Stomach (tissue), 9 donors: ENCODE data around the gene NKAIN2. TPM values are rescaled to one million over a fixed set of nuclear protein-coding genes. Genes with fewer than 3 reads are reported as not detected.

Source experiments
- DNase-seq, 2 donors: peaks; one replicate each; pipeline versions ENCODE4 v3.0.0 to v3.0.0-alpha.2; 2013 to 2019
- H3K27ac ChIP-seq, 5 donors: fragments of 200-600 bp in 4 of 5; sonication (generic) in 4 of 5; one replicate each; pipeline ENCODE4 v1.5.1; 2013 to 2019; ENCODE audit warnings: mild to moderate bottlenecking in 1 of 5, moderate library complexity in 1 of 5
- H3K27me3 ChIP-seq, 3 donors: fragments of 200-600 bp; sonication (generic); one replicate each; pipeline ENCODE4 v1.5.1; 2017 to 2019; ENCODE audit warnings: mixed run types in 1 of 3
- H3K36me3 ChIP-seq, 4 donors: fragments of 200-600 bp; sonication (generic); 1 replicate in 3 of 4; 2 replicates in 1 of 4; pipeline ENCODE4 v1.5.1; 2016 to 2019
- H3K4me1 ChIP-seq, 4 donors: fragments of 200-600 bp; sonication (generic); one replicate each; pipeline ENCODE4 v1.5.1; 2016 to 2019
- H3K4me3 ChIP-seq, 4 donors: fragments of 200-600 bp; sonication (generic) in 3 of 4; one replicate each; pipeline ENCODE4 v1.5.1; 2016 to 2019; ENCODE audit warnings: mild to moderate bottlenecking in 1 of 4
- H3K9me3 ChIP-seq, 4 donors: fragments of 200-600 bp; sonication (generic); one replicate each; pipeline ENCODE4 v1.5.1; 2016 to 2019
- CTCF ChIP-seq, 7 experiments: fragments of 450-650 bp in 4 of 7; fragments of 200-600 bp in 3 of 7; sonication (generic) in 3 of 7; IDR thresholded peaks; one replicate each; pipeline ENCODE4 v1.5.1; 2016 to 2019; ENCODE audit warnings: antibody characterized with exemption in 7 of 7, control low read depth in 2 of 7, mild to moderate bottlenecking in 1 of 7
- EP300 ChIP-seq: sonication (generic); formaldehyde crosslinking; IDR thresholded peaks from one replicate; pipeline ENCODE4 v1.6.1; 2017; ENCODE audit warnings: antibody characterized with exemption
- POLR2A ChIP-seq, 4 donors: fragments of 450-650 bp; IDR thresholded peaks; one replicate each; pipeline ENCODE4 v1.6.1; 2016; ENCODE audit warnings: antibody characterized with exemption in 4 of 4, control low read depth in 2 of 4, mild to moderate bottlenecking in 1 of 4, moderate library complexity in 1 of 4
- POLR2AphosphoS5 ChIP-seq, 3 donors: sonication (generic); formaldehyde crosslinking; IDR thresholded peaks; one replicate each; pipeline ENCODE4 v1.6.1; 2016; ENCODE audit warnings: antibody characterized with exemption in 3 of 3
- WGBS, 5 donors: extraction: QIAGEN DNeasy Blood & Tissue Kit in 3 of 5; methylation state at CpG; one replicate each; pipeline versions ENCODE4 v1.1.5 to v1.1.7; 2013 to 2018; 5-methylcytosine and 5-hydroxymethylcytosine counted together
- intact Hi-C: fragments of 100-400 bp; cut with DNase I; formaldehyde crosslinking; loops from one replicate; pipeline ENCODE4 v1.15.1; 2023; ENCODE audit warnings: low total_unique reads
- polyA plus RNA-seq, 3 donors: library from polyadenylated mRNA; stranded (reverse); fragments of 200-250 nt; gene quantifications; one replicate each; pipeline ENCODE4 v1.2.3, GENCODE V29; 2013
- total RNA-seq, 5 donors: library from RNA; depleted of rRNA; stranded (reverse); fragments of >200 nt; gene quantifications; one replicate each; pipeline versions ENCODE4 v1.1.0 to v1.2.3, GENCODE V29; 2014 to 2016
- donor health status: healthy with polysubstance abuse.
- donor health status: Bipolar disorder and iron deficiency.
- donor health status: healthy.

Gene NKAIN2
- total and polyA plus RNA-seq, 8 donors: 0.13 to 9.6 (median 1.5) TPM; not detected in 5

DNA sequence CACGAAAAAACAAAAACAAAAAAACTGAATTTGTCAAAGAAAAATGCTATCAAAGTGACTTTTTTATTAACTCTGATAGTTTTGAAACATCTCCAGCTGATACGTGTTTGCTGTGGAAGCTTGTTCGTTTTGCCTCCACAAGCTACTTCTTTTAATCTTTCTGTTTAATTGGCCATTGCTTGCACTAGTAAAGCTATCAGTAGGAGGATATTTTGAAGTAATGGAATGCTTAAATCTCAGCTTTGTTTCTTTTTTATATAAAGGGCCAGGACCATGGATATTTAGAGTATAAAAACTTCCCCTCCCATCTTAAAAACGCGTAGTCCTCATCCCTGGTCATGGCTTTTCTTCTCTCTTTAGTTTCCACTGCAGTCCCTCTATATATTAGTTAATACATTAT is 344.0 kb downstream of the NKAIN2 start:
- H3K9me3 ChIP-seq: no peaks in the 10 kb centered on the region
- no peak for DNase-seq
- TF ChIP-seq POLR2A (IDR thresholded peaks at IDR 0.05) (no peak), POLR2AphosphoS5 (IDR thresholded peaks at IDR 0.05) (no peak), EP300 (no peak), CTCF (IDR thresholded peaks at IDR 0.05) (no peak)
- H3K36me3 ChIP-seq: no peaks in the 10 kb centered on the region
- WGBS, 5 donors: 25 to 41% (median 34%) methylated on average over 5 of the region's 5 CpGs
- H3K27ac ChIP-seq: no peak overlapping the region
- no peaks in the 10 kb centered on the region for H3K4me1 ChIP-seq
- H3K27me3 ChIP-seq: no peaks in the 10 kb centered on the region
- H3K4me3 ChIP-seq: no peak overlapping the region
- intact Hi-C loops: no loop called here

DNA sequence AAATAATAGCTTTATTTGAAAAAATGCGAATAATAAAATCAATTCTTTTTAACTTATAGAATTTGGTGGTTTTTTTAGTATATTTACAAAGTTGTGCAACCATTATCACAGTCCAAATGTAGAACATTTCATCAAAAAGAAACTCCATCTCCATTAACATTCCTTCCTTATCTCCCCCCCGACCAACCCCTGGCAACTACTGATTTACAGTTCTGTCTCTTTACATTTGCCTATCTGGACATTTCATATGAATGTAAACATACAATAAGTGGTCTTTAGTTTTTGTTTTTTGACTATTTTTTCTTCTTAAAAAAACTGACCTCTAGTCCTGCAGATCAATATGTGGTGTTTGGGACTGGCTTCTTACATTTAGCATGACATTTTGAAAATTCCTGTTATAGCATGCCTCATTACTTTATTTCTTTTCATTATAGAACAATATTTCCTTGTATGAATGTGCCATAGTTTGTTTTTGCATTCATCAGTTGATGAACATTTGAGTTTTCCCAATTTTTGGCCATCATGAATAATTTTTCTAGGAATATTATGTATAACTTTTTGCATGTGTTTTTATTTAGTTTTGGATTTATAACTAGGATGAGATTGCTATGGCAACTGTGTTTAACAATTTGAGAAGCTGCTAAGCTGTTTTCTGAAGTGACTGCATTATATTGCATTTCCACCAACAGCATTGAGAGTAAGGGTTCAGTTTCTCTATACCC is 344.7 kb downstream of the NKAIN2 start:
- WGBS, 5 donors: 23 to 47% (median 33%) methylated on average over 2 of the region's 2 CpGs
- no peaks in the 10 kb centered on the region for H3K9me3 ChIP-seq
- DNase-seq: no peak
- intact Hi-C loops: no loop called here
- H3K27ac ChIP-seq: no peak overlapping the region
- no peaks in the 10 kb centered on the region for H3K27me3 ChIP-seq
- no peaks in the 10 kb centered on the region for H3K36me3 ChIP-seq
- no peaks in the 10 kb centered on the region for H3K4me1 ChIP-seq
- TF ChIP-seq CTCF (IDR thresholded peaks at IDR 0.05): no peak
- TF ChIP-seq POLR2AphosphoS5 (IDR thresholded peaks at IDR 0.05): no peak
- TF ChIP-seq POLR2A (IDR thresholded peaks at IDR 0.05): no peak
- no peak for TF ChIP-seq EP300
- H3K4me3 ChIP-seq: no peak overlapping the region

DNA sequence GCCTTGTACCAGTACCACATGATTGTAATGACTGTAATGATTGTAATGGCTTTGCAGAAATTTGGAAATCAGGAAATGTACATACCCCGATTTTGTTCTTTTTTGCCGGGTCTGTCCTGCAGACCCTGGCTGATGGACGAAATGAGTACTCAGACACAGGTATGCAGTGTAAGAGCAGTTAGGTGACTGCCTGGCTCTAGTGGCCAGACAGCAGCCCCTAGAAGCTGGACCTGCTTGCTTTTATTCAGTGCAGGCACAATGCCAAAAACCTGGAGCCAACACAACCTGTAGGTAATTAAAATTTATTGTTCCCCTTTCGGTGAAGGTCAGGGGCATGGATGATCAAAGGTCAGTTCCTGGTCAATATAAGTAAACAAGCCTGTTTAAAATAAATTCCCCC is 346.0 kb downstream of the NKAIN2 start:
- TF ChIP-seq CTCF (IDR thresholded peaks at IDR 0.05) (no peak), POLR2A (IDR thresholded peaks at IDR 0.05) (no peak), POLR2AphosphoS5 (IDR thresholded peaks at IDR 0.05) (no peak), EP300 (no peak)
- intact Hi-C loops: no loop called here
- 81 to 88% (median 83%) methylated on average over 4 of the region's 4 CpGs for WGBS, 5 donors
- no peaks in the 10 kb centered on the region for H3K9me3 ChIP-seq
- no peaks in the 10 kb centered on the region for H3K27me3 ChIP-seq
- DNase-seq: no peak
- no peak overlapping the region for H3K4me3 ChIP-seq
- H3K4me1 ChIP-seq: no peaks in the 10 kb centered on the region
- no peaks in the 10 kb centered on the region for H3K36me3 ChIP-seq
- no peak overlapping the region for H3K27ac ChIP-seq

DNA sequence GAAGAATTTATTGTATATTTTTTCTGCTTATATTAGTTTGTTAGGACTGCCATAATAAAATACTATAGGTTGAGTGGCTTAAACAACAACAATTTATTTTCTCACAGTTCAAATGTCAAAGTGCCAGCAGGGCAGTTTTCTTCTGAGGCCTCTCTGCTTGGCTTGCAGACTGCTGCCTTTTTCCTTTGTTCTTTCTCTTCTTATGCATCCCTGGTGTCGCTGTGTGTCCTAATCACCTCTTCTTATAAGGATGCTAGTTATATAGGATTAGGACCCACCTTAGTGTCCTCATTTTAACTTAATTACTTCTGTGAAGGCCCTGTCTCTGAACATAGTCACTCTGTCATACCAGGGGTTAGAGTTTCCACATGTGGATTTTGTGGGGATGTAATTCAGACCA is 354.4 kb downstream of the NKAIN2 start:
- H3K27ac ChIP-seq: no peak overlapping the region
- intact Hi-C loops: no loop called here
- no peak for TF ChIP-seq CTCF (IDR thresholded peaks at IDR 0.05)
- TF ChIP-seq POLR2AphosphoS5 (IDR thresholded peaks at IDR 0.05): no peak
- TF ChIP-seq EP300: no peak
- no peak for TF ChIP-seq POLR2A (IDR thresholded peaks at IDR 0.05)
- no peaks in the 10 kb centered on the region for H3K27me3 ChIP-seq
- H3K4me1 ChIP-seq: no peaks in the 10 kb centered on the region
- 50 to 64% (median 63%) methylated on average over 1 of the region's 1 CpG for WGBS, 5 donors
- DNase-seq: no peak
- no peaks in the 10 kb centered on the region for H3K9me3 ChIP-seq
- H3K4me3 ChIP-seq: no peak overlapping the region
- H3K36me3 ChIP-seq: no peaks in the 10 kb centered on the region
